Thoracic aorta (tissue), 2 donors: ENCODE results near the gene ABCG4. TPM values are rescaled to one million over a fixed set of nuclear protein-coding genes. Genes with fewer than 3 reads are reported as not detected.

Source experiments
- ATAC-seq: fragments of 150-250 bp; one replicate; pipeline ENCODE4 v1.8.0; 2017; ENCODE audit warnings: low read depth; ENCODE audit not compliant: insufficient number of reproducible peaks, low FRiP score
- DNase-seq: peaks from one replicate; pipeline ENCODE4 v3.0.0-alpha.2; 2020; ENCODE audit warnings: low spot score
- H3K27ac ChIP-seq, 2 donors: fragments of 200-600 bp; sonication (generic); 1 replicate in 1 of 2; 2 replicates in 1 of 2; pipeline ENCODE4 v1.5.1; 2016; ENCODE audit warnings: mild to moderate bottlenecking in 2 of 2, moderate library complexity in 2 of 2
- H3K27me3 ChIP-seq: fragments of 200-600 bp; sonication (generic); replicated peaks from 2 replicates; pipeline ENCODE4 v1.6.0; 2016; ENCODE audit warnings: mild to moderate bottlenecking; ENCODE audit not compliant: insufficient read depth
- H3K36me3 ChIP-seq: fragments of 200-600 bp; sonication (generic); one replicate; pipeline ENCODE4 v1.5.1; 2016
- H3K4me1 ChIP-seq, 2 donors: fragments of 200-600 bp; sonication (generic); 1 replicate in 1 of 2; 2 replicates in 1 of 2; pipeline versions ENCODE4 v1.5.1 to v1.6.0; 2016; ENCODE audit warnings: low read depth in 2 of 2, mild to moderate bottlenecking in 1 of 2; ENCODE audit not compliant: control insufficient read depth in 1 of 2
- H3K4me3 ChIP-seq: fragments of 200-600 bp; sonication (generic); 2 replicates; pipeline ENCODE4 v1.5.1; 2016; ENCODE audit warnings: mild to moderate bottlenecking
- H3K9me3 ChIP-seq: fragments of 200-600 bp; sonication (generic); 2 replicates; pipeline ENCODE4 v1.5.1; 2016
- CTCF ChIP-seq: fragments of 200-600 bp; sonication (generic); IDR thresholded peaks from one replicate; pipeline ENCODE4 v1.5.1; 2019; ENCODE audit warnings: antibody characterized with exemption
- total RNA-seq, 2 donors: library from RNA; depleted of rRNA; stranded (reverse); fragments of >200 nt; gene quantifications; one replicate each; pipeline versions ENCODE4 v1.1.0 to v1.2.3, GENCODE V29; 2016

Gene ABCG4
- total RNA-seq, 2 donors from 2014 or later: 1.6 TPM; not detected in 1

GRCh38 chr11:119168471-119169281 is 19.8 kb downstream of the ABCG4 start, which contains the start of gene NLRX1:
Gene NLRX1, plus strand, starts transcription at chr11:119168725. Its CDS starts 2,679 bp downstream, at chr11:119171404.
- Histone ChIP-seq H3K36me3 (peaks cover 4% of the 10 kb centered on the region), H3K27ac (peak within 1 kb of the TSS; percentile 98 to 99), H3K27me3 (no peaks in the 10 kb centered on the region), H3K9me3 (no peaks in the 10 kb centered on the region), H3K4me3 (peak within 1 kb of the TSS; percentile 87), H3K4me1 (peaks cover 0 to 10% of the 10 kb centered on the region in 2 donors)
- peak; percentile 84 for ATAC-seq
- peak; percentile 65 for DNase-seq
- TF ChIP-seq CTCF: peak; percentile 85

GRCh38 chr11:119169282-119169719 is 20.4 kb downstream of the ABCG4 start:
- H3K27ac ChIP-seq: peak overlapping the region; percentile 98 to 99
- DNase-seq (no peak), ATAC-seq (peak; percentile 53)
- H3K4me3 ChIP-seq: peak overlapping the region; percentile 87
- no peaks in the 10 kb centered on the region for H3K27me3 ChIP-seq
- peaks cover 0 to 10% of the 10 kb centered on the region in 2 donors for H3K4me1 ChIP-seq
- H3K9me3 ChIP-seq: no peaks in the 10 kb centered on the region
- TF ChIP-seq CTCF: no peak
- peaks cover 10% of the 10 kb centered on the region for H3K36me3 ChIP-seq

GRCh38 chr11:119172513-119172912 is 23.7 kb downstream of the ABCG4 start:
- no peak for TF ChIP-seq CTCF
- H3K36me3 ChIP-seq: peaks cover 32% of the 10 kb centered on the region
- no peaks in the 10 kb centered on the region for H3K9me3 ChIP-seq
- no peak overlapping the region for H3K27ac ChIP-seq
- H3K27me3 ChIP-seq: no peaks in the 10 kb centered on the region
- peaks cover 0 to 10% of the 10 kb centered on the region in 2 donors for H3K4me1 ChIP-seq
- no peak overlapping the region for H3K4me3 ChIP-seq
- ATAC-seq (no peak), DNase-seq (no peak)

- Histone ChIP-seq H3K9me3 (no peaks in the 10 kb centered on the region), H3K27me3 (no peaks in the 10 kb centered on the region), H3K27ac (no peak overlapping the region), H3K4me1 (peaks cover 3 to 10% of the 10 kb centered on the region in 2 donors), H3K4me3 (no peak overlapping the region), H3K36me3 (peaks cover 34% of the 10 kb centered on the region)
- no peak for DNase-seq
- ATAC-seq: no peak
- TF ChIP-seq CTCF: no peak
Measured at GRCh38 chr11:119173453-119173852, 24.6 kb downstream of the ABCG4 start.

- H3K9me3 ChIP-seq: no peaks in the 10 kb centered on the region
- no peak for TF ChIP-seq CTCF
- no peak overlapping the region for H3K4me3 ChIP-seq
- peaks cover 0 to 3% of the 10 kb centered on the region in 2 donors for H3K4me1 ChIP-seq
- no peaks in the 10 kb centered on the region for H3K27me3 ChIP-seq
- no peak overlapping the region for H3K27ac ChIP-seq
- ATAC-seq (no peak), DNase-seq (no peak)
- H3K36me3 ChIP-seq: peaks cover 41% of the 10 kb centered on the region
Measured at GRCh38 chr11:119175493-119176077, 26.7 kb downstream of the ABCG4 start.
